GM19467 (cell line): ENCODE measurements around the gene SPATA31A7.
"Not testable (repeated sequence)": the region's sequence is repeated elsewhere in the genome, so short reads cannot be mapped to it uniquely, and the experiment has no call there.

Experiments
- ATAC-seq: cut with Tn5 transposase; IDR thresholded peaks from one replicate; pipeline ENCODE4 v1.9.1; 2021; ENCODE audit warnings: mild to moderate bottlenecking, moderate library complexity; ENCODE audit not compliant: unreplicated experiment

SPATA31A7 gene

DNA sequence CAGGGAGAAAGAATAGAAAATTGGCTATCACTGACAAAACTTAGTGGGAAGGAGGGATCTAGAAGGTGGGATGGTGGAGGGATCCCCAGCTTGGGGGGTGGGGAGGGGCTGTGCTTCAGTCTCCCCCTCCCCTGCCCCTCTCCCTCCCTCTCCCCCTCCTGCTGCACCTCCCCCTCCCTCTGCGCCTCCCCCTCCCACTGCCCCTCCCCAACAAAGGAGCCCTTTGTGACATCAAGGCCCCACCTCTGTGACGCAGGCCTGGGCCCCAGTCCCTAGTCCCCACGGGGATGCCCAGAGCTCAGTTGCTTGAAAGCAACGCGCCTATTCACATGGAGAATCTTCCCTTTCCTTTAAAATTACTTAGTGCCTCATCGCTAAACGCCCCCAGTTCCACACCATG is at the start of gene SPATA31A7:
TSS of gene SPATA31A7 (plus strand) at position 301 of the 400 bp plus-strand sequence. CDS start at position 330, 29 bp downstream.
- not testable (repeated sequence) for ATAC-seq

DNA sequence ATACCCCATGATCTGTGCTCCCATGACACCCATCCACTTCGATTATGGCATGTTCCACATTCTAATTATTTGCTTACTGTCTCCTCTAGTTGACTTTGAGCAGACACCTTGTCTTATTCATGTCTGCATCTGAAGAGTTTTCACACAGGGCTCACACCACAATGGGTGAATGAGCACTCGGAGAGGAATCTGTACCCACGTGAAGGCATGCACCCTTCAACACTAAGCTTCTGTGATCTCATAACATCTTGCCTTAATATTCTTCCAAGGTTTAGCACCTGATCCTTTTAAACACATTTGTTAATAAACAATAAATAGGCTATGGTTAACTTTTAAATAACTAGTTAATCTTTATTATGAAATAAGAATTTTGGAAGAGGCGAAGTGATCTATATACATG is 36.6 kb downstream of the SPATA31A7 start:
- ATAC-seq: not testable (repeated sequence)
